ENCODE results near the gene SIAH3. TPM values are rescaled to one million over a fixed set of nuclear protein-coding genes. Genes with fewer than 3 reads are reported as not detected.

Gene SIAH3, protein sequence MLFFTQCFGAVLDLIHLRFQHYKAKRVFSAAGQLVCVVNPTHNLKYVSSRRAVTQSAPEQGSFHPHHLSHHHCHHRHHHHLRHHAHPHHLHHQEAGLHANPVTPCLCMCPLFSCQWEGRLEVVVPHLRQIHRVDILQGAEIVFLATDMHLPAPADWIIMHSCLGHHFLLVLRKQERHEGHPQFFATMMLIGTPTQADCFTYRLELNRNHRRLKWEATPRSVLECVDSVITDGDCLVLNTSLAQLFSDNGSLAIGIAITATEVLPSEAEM
- 0.12 to 0.19 TPM (median 0.17 TPM) in 3 replicates for polyA plus RNA-seq
- polyA plus RNA-seq (2011; ENCODE audit: low read depth), result not detected
- polyA plus RNA-seq (2011; cell fraction: cytosol; rRNA removed), result 0.09 and 0.13 TPM in 2 replicates
- polyA plus RNA-seq (2011; cell fraction: nucleus; rRNA removed), result 0.24 and 0.44 TPM in 2 replicates
- 0.07 and 0.11 TPM in 2 replicates for polyA plus RNA-seq (2012; ENCODE audit: low replicate concordance)
- polyA minus RNA-seq, result 0.26 to 0.43 TPM (median 0.35 TPM) in 3 replicates
- polyA minus RNA-seq (2011; cell fraction: cytosol; rRNA and poly(A)+ RNA removed), result not detected
- 0.11 and 0.39 TPM in 2 replicates for polyA minus RNA-seq (2011; cell fraction: nucleus; rRNA and poly(A)+ RNA removed)

DNA sequence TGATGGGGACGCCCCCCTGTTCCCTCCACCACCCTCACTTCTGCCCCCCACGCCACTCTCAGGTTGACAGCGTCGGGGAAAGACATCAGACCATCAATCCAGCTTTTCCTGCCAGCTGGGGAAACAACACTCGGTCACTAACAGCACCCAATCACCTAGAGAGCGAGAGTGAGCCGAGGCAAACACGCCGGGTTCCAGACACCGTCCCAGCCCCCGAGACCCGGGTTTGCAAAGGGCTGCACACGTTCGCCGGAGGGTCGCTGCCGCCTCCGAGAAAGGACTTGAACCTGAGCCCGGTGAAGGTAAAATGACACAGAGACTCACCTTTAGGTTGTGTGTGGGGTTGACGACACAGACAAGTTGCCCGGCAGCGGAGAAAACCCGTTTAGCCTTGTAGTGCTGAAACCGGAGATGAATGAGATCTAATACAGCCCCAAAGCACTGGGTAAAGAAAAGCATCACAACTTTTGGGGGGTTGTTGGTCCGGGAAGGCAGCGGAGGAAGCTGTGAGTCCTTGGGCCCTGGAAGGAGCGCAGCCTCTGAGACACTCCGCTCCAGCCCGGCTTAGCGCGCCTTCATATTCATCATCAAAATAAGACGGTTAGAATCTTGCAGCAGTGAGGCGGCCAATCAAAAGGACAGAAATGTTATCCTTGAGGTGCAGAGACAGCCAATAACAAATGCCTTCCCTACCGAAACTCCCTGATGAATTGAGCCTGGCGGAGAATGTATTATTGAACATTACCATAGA, at the start of gene SIAH3:
Gene SIAH3, minus strand, starts transcription at position 583 of the 751 bp plus-strand sequence. Its CDS starts 124 bp downstream, at position 459.
- FAIRE-seq (peak; percentile 70), DNase-seq (ENCODE audit: low read depth, low spot score) (no peak)
- Histone ChIP-seq H4K20me1 (ENCODE audit: control insufficient read depth, extremely low read depth, insufficient read depth, low read length) (no peaks in the 10 kb centered on the region), H3K27ac (ENCODE audit: control insufficient read depth, insufficient read depth, low read length) (no peak within 1 kb of the TSS), H3K4me2 (ENCODE audit: control insufficient read depth, extremely low read depth, insufficient read depth, low read depth, low read length) (peak within 1 kb of the TSS; percentile 93), H3K27me3 (ENCODE audit: control insufficient read depth, extremely low read depth, insufficient read depth, low read length) (peaks cover 60% of the 10 kb centered on the region), H3K9me1 (ENCODE audit: control insufficient read depth, extremely low read depth, insufficient read depth, low read length) (no peaks in the 10 kb centered on the region), H3K36me3 (ENCODE audit: control insufficient read depth in 2 of 2, extremely low read depth in 1 of 2, insufficient read depth in 2 of 2, low read length in 2 of 2) (no peaks in the 10 kb centered on the region), H3K4me3 (ENCODE audit: control insufficient read depth in 2 of 3, extremely low read depth in 1 of 3, insufficient read depth in 2 of 3, low read depth in 1 of 3, low read length in 3 of 3) (peak within 1 kb of the TSS; percentile 38 to 75 (median 68)), H3K4me1 (ENCODE audit: control insufficient read depth, extremely low read depth, insufficient read depth, low read length) (peaks cover 11% of the 10 kb centered on the region), H3K9me3 (ENCODE audit: control insufficient read depth, low read depth, low read length) (no peaks in the 10 kb centered on the region), H2AFZ (ENCODE audit: control insufficient read depth, low read length) (peak within 1 kb of the TSS; percentile 93), H3K79me2 (ENCODE audit: control insufficient read depth, insufficient read depth, low read length) (no peaks in the 10 kb centered on the region), H3K9ac (ENCODE audit: control insufficient read depth, extremely low read depth, insufficient read depth, low read length) (peak within 1 kb of the TSS; percentile 63)
- dilution Hi-C loops (cut with MboI; ENCODE audit: extremely low pct_ligation_motif_present, low sequenced_read_pairs), result no loop called here
- peak; percentile 62 for TF ChIP-seq EZH2 (IDR thresholded peaks at IDR 0.05; ENCODE audit: low read length)
- TF ChIP-seq, protein P1, sequence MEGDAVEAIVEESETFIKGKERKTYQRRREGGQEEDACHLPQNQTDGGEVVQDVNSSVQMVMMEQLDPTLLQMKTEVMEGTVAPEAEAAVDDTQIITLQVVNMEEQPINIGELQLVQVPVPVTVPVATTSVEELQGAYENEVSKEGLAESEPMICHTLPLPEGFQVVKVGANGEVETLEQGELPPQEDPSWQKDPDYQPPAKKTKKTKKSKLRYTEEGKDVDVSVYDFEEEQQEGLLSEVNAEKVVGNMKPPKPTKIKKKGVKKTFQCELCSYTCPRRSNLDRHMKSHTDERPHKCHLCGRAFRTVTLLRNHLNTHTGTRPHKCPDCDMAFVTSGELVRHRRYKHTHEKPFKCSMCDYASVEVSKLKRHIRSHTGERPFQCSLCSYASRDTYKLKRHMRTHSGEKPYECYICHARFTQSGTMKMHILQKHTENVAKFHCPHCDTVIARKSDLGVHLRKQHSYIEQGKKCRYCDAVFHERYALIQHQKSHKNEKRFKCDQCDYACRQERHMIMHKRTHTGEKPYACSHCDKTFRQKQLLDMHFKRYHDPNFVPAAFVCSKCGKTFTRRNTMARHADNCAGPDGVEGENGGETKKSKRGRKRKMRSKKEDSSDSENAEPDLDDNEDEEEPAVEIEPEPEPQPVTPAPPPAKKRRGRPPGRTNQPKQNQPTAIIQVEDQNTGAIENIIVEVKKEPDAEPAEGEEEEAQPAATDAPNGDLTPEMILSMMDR (optimal IDR thresholded peaks at IDR 0.05 in 1 of 3, IDR thresholded peaks at IDR 0.05 in 1 of 3, conservative IDR thresholded peaks at IDR 0.05 in 1 of 3; ENCODE audit: extremely low read depth in 1 of 3, insufficient read depth in 2 of 3, low read length in 3 of 3), result no peak

DNA sequence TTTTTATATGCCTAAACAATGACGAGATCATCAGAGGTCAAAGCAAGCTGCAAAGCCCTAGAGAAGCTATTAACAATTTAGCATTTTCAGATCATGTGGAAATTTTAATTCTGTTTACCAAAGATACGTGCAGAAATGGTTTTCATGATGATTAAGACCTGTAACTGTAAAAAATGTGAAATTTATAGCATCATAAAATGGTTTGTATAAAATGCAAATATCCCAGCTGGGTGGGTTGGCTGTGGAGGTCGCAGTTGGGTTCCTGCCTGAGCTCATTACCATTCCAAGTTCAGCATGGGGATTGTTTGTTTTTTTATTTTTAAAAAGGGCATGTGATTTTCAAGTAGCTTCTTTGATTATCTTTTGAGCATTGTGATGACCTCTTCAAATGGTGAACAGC, 47.9 kb upstream of the SIAH3 start:
- peaks cover 20% of the 10 kb centered on the region for H3K27me3 ChIP-seq (ENCODE audit: control insufficient read depth, extremely low read depth, insufficient read depth, low read length)
- H3K4me2 ChIP-seq (ENCODE audit: control insufficient read depth, extremely low read depth, insufficient read depth, low read depth, low read length), result no peak overlapping the region
- no peaks in the 10 kb centered on the region for H3K79me2 ChIP-seq (ENCODE audit: control insufficient read depth, insufficient read depth, low read length)
- dilution Hi-C loops (cut with MboI; ENCODE audit: extremely low pct_ligation_motif_present, low sequenced_read_pairs), result no loop called here
- no peak for DNase-seq (ENCODE audit: low read depth, low spot score)
- no peak overlapping the region for H3K27ac ChIP-seq (ENCODE audit: control insufficient read depth, insufficient read depth, low read length)
- H2AFZ ChIP-seq (ENCODE audit: control insufficient read depth, low read length), result no peak overlapping the region
- no peaks in the 10 kb centered on the region for H3K9me3 ChIP-seq (ENCODE audit: control insufficient read depth, low read depth, low read length)
- no peaks in the 10 kb centered on the region for H3K9me1 ChIP-seq (ENCODE audit: control insufficient read depth, extremely low read depth, insufficient read depth, low read length)
- H3K4me3 ChIP-seq (ENCODE audit: control insufficient read depth in 2 of 3, extremely low read depth in 1 of 3, insufficient read depth in 2 of 3, low read depth in 1 of 3, low read length in 3 of 3), result no peak overlapping the region
- no peaks in the 10 kb centered on the region for H4K20me1 ChIP-seq (ENCODE audit: control insufficient read depth, extremely low read depth, insufficient read depth, low read length)
- no peak for FAIRE-seq
- TF ChIP-seq EZH2 (IDR thresholded peaks at IDR 0.05; ENCODE audit: low read length), result no peak
- TF ChIP-seq, protein P1 (optimal IDR thresholded peaks at IDR 0.05 in 1 of 3, IDR thresholded peaks at IDR 0.05 in 1 of 3, conservative IDR thresholded peaks at IDR 0.05 in 1 of 3; ENCODE audit: extremely low read depth in 1 of 3, insufficient read depth in 2 of 3, low read length in 3 of 3), result no peak
- no peaks in the 10 kb centered on the region for H3K4me1 ChIP-seq (ENCODE audit: control insufficient read depth, extremely low read depth, insufficient read depth, low read length)
- no peak overlapping the region for H3K9ac ChIP-seq (ENCODE audit: control insufficient read depth, extremely low read depth, insufficient read depth, low read length)
- H3K36me3 ChIP-seq (ENCODE audit: control insufficient read depth in 2 of 2, extremely low read depth in 1 of 2, insufficient read depth in 2 of 2, low read length in 2 of 2), result no peaks in the 10 kb centered on the region
